Measurements from ENCODE around the gene PNMA6A.
"Not testable (repeated sequence)": the region's sequence is repeated elsewhere in the genome, so short reads cannot be mapped to it uniquely, and the experiment has no call there.

Gene PNMA6A

DNA sequence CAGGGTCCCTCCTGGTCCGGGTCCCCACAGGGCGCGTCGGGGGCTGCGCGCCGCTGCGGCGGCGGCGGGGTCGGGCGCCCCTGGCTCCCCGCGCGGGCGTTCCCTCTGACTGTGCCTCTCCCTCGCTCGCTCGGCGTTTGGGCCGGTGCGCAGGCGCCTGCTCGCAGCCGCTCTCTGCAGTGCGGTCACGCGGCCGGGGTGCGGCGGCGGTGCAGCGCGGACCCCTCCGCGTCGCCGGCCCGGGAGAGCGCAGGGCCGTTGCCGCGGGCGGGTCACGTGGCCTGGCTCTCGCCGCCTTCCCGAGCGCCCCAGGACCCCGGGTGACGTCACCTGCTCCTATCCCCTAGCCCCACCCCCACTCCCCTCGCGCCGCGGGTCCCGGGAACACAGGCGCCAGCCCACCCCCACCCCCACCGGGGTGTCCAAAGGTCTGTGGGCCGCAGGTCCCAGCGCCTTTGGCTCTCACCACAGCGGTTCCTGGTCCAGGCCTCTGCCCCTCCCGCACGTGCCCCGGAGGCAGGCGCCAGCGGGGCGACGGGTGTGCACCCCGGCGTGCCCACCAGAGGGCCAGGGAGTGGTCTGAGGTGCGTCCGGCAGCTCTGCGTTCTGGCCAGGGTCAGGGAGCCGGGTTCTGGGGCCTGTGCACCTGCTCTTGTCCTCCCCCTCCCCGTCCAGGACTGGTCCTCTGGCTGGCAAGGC, 5.3 kb downstream of the PNMA6A start:
- not testable (repeated sequence) for DNase-seq

DNA sequence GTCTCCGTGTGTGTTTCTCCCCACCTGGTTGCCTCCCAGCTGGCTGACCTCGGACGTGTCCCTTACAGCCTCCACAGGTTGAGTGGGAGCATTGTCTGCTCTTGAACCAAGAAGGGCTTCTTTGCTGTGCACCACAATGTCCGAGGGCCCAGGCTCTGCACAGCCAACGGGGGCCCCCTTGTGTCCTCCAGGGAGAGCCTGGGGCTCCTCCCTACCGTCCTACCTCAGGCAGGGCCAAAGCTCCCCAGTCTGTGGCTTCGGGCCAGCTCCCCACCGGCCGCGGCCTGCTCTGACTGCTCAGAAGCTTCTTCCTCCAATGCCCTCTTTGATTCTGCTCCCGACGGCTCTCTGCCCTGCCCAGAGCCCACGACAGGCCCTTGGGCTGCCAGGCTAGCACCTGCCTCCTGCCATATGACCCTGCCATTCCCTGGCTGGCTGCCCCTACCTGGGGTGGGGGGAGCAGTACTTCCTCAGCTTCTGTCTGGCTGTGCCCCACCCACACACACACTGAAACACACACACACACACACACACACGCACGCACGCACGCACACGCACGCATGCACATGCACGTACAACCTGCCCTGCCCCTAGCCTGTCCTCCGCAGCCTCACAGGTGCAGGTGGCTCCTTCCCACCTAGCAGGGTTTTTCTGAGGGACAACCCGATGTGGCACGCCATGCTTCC, 11.1 kb downstream of the PNMA6A start:
- DNase-seq, result not testable (repeated sequence)

DNA sequence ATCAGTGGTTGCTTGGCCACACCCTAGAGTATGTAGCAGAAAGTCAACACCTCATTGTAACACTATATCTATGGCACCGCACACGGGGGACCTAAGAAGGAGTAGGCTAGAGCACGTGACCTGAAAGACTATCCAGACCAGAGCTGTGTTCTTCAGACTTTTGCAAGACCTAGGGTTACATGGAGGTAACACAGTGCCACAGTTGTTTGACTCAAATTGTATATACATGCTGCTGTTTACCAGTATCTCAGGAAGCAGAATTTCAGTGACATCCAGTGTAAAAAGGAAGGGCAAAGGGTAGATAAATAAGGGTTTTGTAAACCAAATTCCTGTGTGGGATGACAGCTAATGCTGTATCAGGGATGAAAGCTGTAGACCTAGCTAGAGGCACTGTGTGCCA, 30.2 kb downstream of the PNMA6A start:
- DNase-seq, result no peak

DNA sequence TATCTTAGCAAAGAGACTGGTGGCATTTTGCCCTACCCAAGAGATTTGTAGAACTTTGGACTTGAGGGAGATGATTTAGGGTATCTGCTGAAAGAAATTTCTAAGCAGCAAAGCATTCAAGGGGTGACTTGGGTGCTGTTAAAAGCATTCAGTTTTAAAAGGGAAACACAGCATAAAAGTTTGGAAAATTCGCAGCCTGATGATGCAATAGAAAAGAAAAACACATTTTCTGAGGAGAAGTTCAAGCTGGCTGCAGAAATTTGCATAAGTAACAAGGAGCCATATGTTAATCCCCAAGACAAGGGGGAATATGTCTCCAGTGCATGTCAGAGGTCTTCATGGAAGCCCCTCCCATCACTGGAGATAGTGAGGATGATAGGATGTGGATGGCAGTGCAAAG, 32.7 kb downstream of the PNMA6A start:
- not testable (repeated sequence) for DNase-seq

DNA sequence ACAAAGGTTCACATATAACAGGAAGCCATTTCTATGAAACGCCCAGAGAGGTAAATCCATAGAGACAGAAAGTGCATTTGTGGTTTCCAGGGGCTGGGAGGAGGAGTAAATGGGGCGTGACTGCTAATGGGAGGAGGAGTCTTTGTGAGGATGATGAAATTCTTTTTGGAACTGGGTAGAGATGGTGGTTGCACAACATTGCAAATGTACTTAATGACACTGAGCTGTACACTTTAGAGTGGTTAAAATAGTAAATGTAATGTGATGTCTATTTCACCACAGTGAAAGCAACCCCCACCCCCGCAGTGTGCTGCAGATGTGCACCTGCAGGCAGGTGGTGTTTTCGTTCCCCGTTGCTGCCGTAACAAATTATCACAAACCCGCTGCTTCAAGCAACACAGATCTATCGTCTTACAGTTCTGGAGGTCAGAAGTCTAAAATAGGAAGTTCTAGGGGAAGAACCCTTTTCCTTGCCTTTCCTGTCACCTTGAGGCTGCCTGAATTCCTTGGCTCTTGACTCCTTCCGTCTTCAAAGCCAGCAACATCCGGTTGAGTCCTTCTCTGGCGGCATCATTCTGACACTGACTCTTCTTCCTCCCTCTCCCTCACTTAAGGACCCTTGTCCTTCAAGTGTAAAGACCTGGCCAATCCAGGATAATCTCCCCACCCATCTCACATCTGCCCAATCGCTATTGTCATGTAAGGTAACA, 34.0 kb downstream of the PNMA6A start:
- DNase-seq, result peak; percentile 5

DNA sequence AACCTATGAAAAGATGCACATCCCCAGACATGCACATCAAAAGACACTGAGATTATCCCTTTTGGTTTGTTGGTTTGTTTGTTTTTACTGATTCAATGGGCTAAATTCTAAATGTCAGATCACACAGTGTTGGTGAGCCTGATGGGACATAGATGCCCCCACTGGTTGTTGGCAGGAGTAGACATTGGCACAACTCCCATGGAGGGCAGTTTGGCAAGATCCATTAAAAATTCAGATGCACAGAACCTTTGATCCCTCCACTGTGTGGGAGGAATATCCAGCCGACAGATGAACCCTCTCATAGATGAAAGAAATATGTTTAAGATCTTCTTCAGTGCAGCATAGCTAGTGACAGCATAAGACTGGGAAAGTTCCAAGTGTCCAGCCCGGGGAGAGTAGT, 38.5 kb downstream of the PNMA6A start:
- DNase-seq, result not testable (repeated sequence)

DNA sequence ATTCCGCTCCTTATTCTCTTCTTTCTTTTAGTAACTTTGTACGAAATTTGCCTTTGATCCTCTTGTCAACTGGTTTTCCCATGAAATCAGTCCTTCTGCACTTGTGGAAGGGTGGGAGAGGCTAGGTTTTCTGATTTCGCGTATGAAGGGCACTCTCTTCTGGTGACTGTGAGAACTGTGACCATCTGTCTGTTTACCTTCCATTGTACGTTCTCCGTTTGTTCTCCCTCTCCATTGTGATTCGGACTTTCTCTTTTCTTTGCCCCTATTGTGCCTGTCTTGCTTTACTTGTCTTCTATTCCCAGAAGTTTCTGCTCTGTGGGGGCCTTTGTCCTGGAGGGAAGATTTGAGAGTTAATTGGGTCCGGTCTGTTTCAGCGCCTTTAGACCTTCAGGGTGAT, 41.6 kb downstream of the PNMA6A start:
- not testable (repeated sequence) for DNase-seq

DNA sequence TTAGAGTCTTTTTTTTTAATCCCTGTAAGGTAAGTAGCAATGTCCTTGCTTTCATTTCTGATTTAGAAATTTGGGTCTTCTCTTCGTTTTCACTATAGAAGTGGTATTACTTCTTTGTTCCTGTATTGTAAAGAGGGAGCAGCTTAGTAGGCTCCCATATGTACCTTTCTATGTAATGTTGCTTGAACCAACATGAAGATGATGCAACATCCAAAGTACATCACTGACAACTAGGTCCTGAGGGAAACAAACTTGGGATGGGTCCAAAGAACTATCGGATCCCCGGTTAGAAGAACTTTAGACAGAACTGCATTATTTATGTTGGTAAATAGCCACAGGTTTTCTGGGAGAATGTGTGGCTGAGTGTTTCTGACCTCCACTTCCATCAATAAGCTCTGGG, 45.5 kb downstream of the PNMA6A start:
- DNase-seq, result not testable (repeated sequence)

DNA sequence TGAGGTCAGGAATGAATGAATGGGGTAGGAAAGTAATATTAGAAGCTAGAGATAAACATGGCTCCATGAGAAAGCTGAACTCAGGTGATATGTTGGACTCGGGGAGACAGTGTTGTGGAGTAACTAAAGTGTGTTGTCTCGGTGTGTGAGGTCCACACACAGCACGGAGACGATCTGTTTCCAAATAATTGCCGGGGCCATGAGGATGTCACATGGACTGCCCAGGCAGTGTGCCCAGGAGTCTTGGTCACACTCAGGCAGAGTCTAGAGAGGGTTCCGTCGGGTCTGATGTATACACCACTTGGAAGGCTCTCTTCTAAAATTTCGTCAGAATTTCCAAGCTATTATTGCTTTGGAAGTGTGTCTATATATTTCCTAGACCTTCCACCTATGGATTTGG, 48.0 kb downstream of the PNMA6A start:
- not testable (repeated sequence) for DNase-seq

DNA sequence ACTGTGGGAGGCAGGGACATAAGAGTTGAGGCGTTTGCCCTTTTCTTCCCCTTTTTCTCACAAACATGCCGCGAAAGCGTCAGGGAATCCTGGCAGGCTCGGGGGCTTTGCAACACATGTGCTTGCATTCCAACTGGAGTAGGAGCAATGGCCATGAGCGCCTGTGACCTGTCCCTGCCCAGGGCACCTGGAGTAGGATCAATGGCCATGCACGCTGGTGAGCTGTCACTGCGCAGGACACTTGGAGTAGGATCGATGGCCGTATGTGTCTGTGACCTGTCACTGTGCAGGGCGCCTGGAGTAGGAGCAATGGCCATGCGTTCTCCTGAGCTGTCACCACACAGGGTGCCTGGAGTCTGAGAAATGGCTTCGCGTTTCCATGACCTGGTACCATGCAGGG, 51.2 kb downstream of the PNMA6A start:
- DNase-seq, result not testable (repeated sequence)
